ENCODE results near the gene ADH1C. TPM values are rescaled to one million over a fixed set of nuclear protein-coding genes. Genes with fewer than 3 reads are reported as not detected.

Gene ADH1C
- total and polyA plus RNA-seq, 9 of the 15 experiments (the other 6 are each of a cell fraction or from before 2014, with no cell fraction given) = 0.40 TPM; not detected in 8

DNA sequence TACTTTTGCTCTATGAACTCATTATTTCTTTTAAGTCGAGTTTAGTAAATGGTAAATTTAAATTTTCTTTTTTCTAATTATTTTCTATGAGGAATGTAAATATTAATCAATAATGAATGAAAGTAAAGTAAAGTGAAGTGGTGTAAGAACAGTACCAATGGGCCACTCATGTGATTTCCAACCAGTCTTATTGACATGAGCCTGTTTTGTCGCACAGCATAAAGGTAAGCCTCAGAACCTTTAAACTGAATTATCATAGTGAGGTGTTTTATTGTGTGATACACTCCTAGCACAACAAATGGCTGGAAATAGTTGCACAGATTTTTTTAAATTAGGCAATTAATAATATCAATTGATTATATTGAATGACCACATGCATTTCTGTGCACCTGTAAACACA lies 1.1 kb downstream of the ADH1C start (continued):
- no peak for TF ChIP-seq CC2D1A (IDR thresholded peaks at IDR 0.05)
- TF ChIP-seq, protein P1, sequence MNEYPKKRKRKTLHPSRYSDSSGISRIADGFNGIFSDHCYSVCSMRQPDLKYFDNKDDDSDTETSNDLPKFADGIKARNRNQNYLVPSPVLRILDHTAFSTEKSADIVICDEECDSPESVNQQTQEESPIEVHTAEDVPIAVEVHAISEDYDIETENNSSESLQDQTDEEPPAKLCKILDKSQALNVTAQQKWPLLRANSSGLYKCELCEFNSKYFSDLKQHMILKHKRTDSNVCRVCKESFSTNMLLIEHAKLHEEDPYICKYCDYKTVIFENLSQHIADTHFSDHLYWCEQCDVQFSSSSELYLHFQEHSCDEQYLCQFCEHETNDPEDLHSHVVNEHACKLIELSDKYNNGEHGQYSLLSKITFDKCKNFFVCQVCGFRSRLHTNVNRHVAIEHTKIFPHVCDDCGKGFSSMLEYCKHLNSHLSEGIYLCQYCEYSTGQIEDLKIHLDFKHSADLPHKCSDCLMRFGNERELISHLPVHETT (CRISPR knock-in tag; conservative IDR thresholded peaks at IDR 0.05 in 1 of 2, IDR thresholded peaks at IDR 0.05 in 1 of 2) = no peak
- no peak for TF ChIP-seq SP1 (CRISPR knock-in tag; IDR thresholded peaks at IDR 0.05)
- TF ChIP-seq HIVEP1 (CRISPR knock-in tag; IDR thresholded peaks at IDR 0.05) = no peak
- no peak for TF ChIP-seq ATF1 (CRISPR knock-in tag; IDR thresholded peaks at IDR 0.05)
- TF ChIP-seq ATF1 (tag; IDR thresholded peaks at IDR 0.05) = no peak

- Histone ChIP-seq H3K4me3 (no peak overlapping the region), H2AFZ (ENCODE audit: low read depth, low read length) (no peak overlapping the region), H3K9ac (ENCODE audit: insufficient read depth in 1 of 2, low read depth in 2 of 2, low read length in 2 of 2) (no peak overlapping the region), H3K27me3 (ENCODE audit: control insufficient read depth in 2 of 2, insufficient read depth in 2 of 2, low read length in 2 of 2) (no peaks in the 10 kb centered on the region), H3K79me2 (ENCODE audit: control insufficient read depth, insufficient read depth, low read length) (no peaks in the 10 kb centered on the region), H3K4me2 (ENCODE audit: insufficient read depth, low read length) (no peak overlapping the region), H3K9me1 (ENCODE audit: control insufficient read depth, insufficient read depth, low read length) (no peaks in the 10 kb centered on the region), H3K36me3 (ENCODE audit: control insufficient read depth, insufficient read depth, low read length) (no peaks in the 10 kb centered on the region), H3K4me1 (replicated peaks in 1 of 2; ENCODE audit: control insufficient read depth in 2 of 2, insufficient read depth in 2 of 2, low read length in 2 of 2) (no peaks in the 10 kb centered on the region), H4K20me1 (replicated peaks; ENCODE audit: control insufficient read depth, insufficient read depth, low read length) (no peaks in the 10 kb centered on the region), H3K27ac (ENCODE audit: extremely low read depth, low read depth, low read length) (no peak overlapping the region), H3K9me3 (replicated peaks; ENCODE audit: control insufficient read depth, insufficient read depth, low read depth, low read length) (no peaks in the 10 kb centered on the region)
- intact Hi-C loops (cut with micrococcal nuclease) (no loop called here), in situ Hi-C loops (cut with MboI) (no loop called here)
- CTCF ChIA-PET (ENCODE audit: low intra/inter-chr PET ratio) = no interaction called here
- POLR2A ChIA-PET = no interaction called here
- ATAC-seq (no peak), DNase-seq (ENCODE audit: extremely low read depth in 1 of 4, low spot score in 3 of 4) (no peak), FAIRE-seq (no peak)
- no peak for TF ChIP-seq HDAC1 (IDR thresholded peaks at IDR 0.05)
- TF ChIP-seq ZNF175 (CRISPR knock-in tag; IDR thresholded peaks at IDR 0.05; ENCODE audit: low read depth) = no peak
- no peak for TF ChIP-seq ZNF766 (CRISPR knock-in tag; conservative IDR thresholded peaks at IDR 0.05)
- TF ChIP-seq PHB (CRISPR knock-in tag; IDR thresholded peaks at IDR 0.05) = no peak
- no peak for TF ChIP-seq IRF1 (CRISPR knock-in tag; IDR thresholded peaks at IDR 0.05; ENCODE audit: borderline replicate concordance)
- no peak for TF ChIP-seq TGIF2 (CRISPR knock-in tag; IDR thresholded peaks at IDR 0.05)
- no peak for TF ChIP-seq MEF2D (tag; conservative IDR thresholded peaks at IDR 0.05; ENCODE audit: low read depth)
- TF ChIP-seq EP300 (IDR thresholded peaks at IDR 0.05; ENCODE audit: low read length) = no peak
- TF ChIP-seq ZNF212 (CRISPR knock-in tag; IDR thresholded peaks at IDR 0.05) = no peak
- TF ChIP-seq, protein P2, sequence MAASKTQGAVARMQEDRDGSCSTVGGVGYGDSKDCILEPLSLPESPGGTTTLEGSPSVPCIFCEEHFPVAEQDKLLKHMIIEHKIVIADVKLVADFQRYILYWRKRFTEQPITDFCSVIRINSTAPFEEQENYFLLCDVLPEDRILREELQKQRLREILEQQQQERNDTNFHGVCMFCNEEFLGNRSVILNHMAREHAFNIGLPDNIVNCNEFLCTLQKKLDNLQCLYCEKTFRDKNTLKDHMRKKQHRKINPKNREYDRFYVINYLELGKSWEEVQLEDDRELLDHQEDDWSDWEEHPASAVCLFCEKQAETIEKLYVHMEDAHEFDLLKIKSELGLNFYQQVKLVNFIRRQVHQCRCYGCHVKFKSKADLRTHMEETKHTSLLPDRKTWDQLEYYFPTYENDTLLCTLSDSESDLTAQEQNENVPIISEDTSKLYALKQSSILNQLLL (CRISPR knock-in tag; IDR thresholded peaks at IDR 0.05; ENCODE audit: borderline replicate concordance) = no peak
- TF ChIP-seq RNF2 (IDR thresholded peaks at IDR 0.05) = no peak
- TF ChIP-seq RUNX1 (IDR thresholded peaks at IDR 0.05; ENCODE audit: low read depth) = no peak
- no peak for TF ChIP-seq ZC3H4 (CRISPR knock-in tag; IDR thresholded peaks at IDR 0.05; ENCODE audit: borderline replicate concordance)
- TF ChIP-seq ZNF354B (CRISPR knock-in tag; IDR thresholded peaks at IDR 0.05) = no peak
- no peak for TF ChIP-seq ZNF253 (CRISPR knock-in tag; conservative IDR thresholded peaks at IDR 0.05)
- no TSS peak for BruUV-seq (replicated peaks)
These were observed 3.2 kb downstream of the ADH1C start for GRCh38 chr4:99349338-99349737.
